ENCODE data around the gene SNRPB.
"Not testable (repeated sequence)": the region's sequence is repeated elsewhere in the genome, so short reads cannot be mapped to it uniquely, and the experiment has no call there.

Gene SNRPB

GRCh38 chr20:2506426-2506825 is 35.8 kb upstream of the SNRPB start:
- H3K4me3 ChIP-seq (ENCODE audit: low read length); H3K4me2 ChIP-seq (ENCODE audit: low read length); H3K9ac ChIP-seq (ENCODE audit: low read depth, low read length); H3K27me3 ChIP-seq (ENCODE audit: control insufficient read depth, insufficient read depth, low read length); H3K36me3 ChIP-seq (ENCODE audit: insufficient read depth, low read length); H3K9me3 ChIP-seq (replicated peaks; ENCODE audit: low read length): not testable (repeated sequence)
- peaks cover 10% of the 10 kb centered on the region for H3K4me1 ChIP-seq (ENCODE audit: control insufficient read depth, insufficient read depth, low read length)

GRCh38 chr20:2504803-2505202 is 34.2 kb upstream of the SNRPB start:
- H3K4me2 ChIP-seq (ENCODE audit: low read length); H3K36me3 ChIP-seq (ENCODE audit: insufficient read depth, low read length); H3K9me3 ChIP-seq (replicated peaks; ENCODE audit: low read length); H3K27me3 ChIP-seq (ENCODE audit: control insufficient read depth, insufficient read depth, low read length); H3K9ac ChIP-seq (ENCODE audit: low read depth, low read length); H3K4me3 ChIP-seq (ENCODE audit: low read length): not testable (repeated sequence)
- peaks cover 10% of the 10 kb centered on the region for H3K4me1 ChIP-seq (ENCODE audit: control insufficient read depth, insufficient read depth, low read length)

- H3K4me3 ChIP-seq (ENCODE audit: low read length); H3K4me2 ChIP-seq (ENCODE audit: low read length); H3K4me1 ChIP-seq (ENCODE audit: control insufficient read depth, insufficient read depth, low read length); H3K27me3 ChIP-seq (ENCODE audit: control insufficient read depth, insufficient read depth, low read length); H3K9ac ChIP-seq (ENCODE audit: low read depth, low read length); H3K9me3 ChIP-seq (replicated peaks; ENCODE audit: low read length): not testable (repeated sequence)
- peaks cover 18% of the 10 kb centered on the region for H3K36me3 ChIP-seq (ENCODE audit: insufficient read depth, low read length)
Measured at GRCh38 chr20:2502808-2503384, 32.3 kb upstream of the SNRPB start.

- Histone ChIP-seq H3K4me2 (ENCODE audit: low read length) (no peak overlapping the region), H3K27me3 (ENCODE audit: control insufficient read depth, insufficient read depth, low read length) (no peaks in the 10 kb centered on the region), H3K9ac (ENCODE audit: low read depth, low read length) (no peak overlapping the region), H3K36me3 (ENCODE audit: insufficient read depth, low read length) (peaks cover 70% of the 10 kb centered on the region), H3K9me3 (replicated peaks; ENCODE audit: low read length) (no peaks in the 10 kb centered on the region), H3K4me3 (ENCODE audit: low read length) (no peak overlapping the region), H3K4me1 (ENCODE audit: control insufficient read depth, insufficient read depth, low read length) (no peaks in the 10 kb centered on the region)
Measured at GRCh38 chr20:2485661-2486060, 15.1 kb upstream of the SNRPB start.

GRCh38 chr20:2485080-2485479 is 14.5 kb upstream of the SNRPB start:
- Histone ChIP-seq H3K36me3 (ENCODE audit: insufficient read depth, low read length) (peaks cover 72% of the 10 kb centered on the region), H3K4me1 (ENCODE audit: control insufficient read depth, insufficient read depth, low read length) (no peaks in the 10 kb centered on the region), H3K9me3 (replicated peaks; ENCODE audit: low read length) (no peaks in the 10 kb centered on the region), H3K4me3 (ENCODE audit: low read length) (no peak overlapping the region), H3K27me3 (ENCODE audit: control insufficient read depth, insufficient read depth, low read length) (no peaks in the 10 kb centered on the region), H3K4me2 (ENCODE audit: low read length) (no peak overlapping the region), H3K9ac (ENCODE audit: low read depth, low read length) (no peak overlapping the region)

- Histone ChIP-seq H3K9me3 (replicated peaks; ENCODE audit: low read length) (no peaks in the 10 kb centered on the region), H3K4me1 (ENCODE audit: control insufficient read depth, insufficient read depth, low read length) (no peaks in the 10 kb centered on the region), H3K36me3 (ENCODE audit: insufficient read depth, low read length) (peaks cover 62% of the 10 kb centered on the region), H3K4me3 (ENCODE audit: low read length) (no peak overlapping the region), H3K9ac (ENCODE audit: low read depth, low read length) (no peak overlapping the region), H3K27me3 (ENCODE audit: control insufficient read depth, insufficient read depth, low read length) (no peaks in the 10 kb centered on the region), H3K4me2 (ENCODE audit: low read length) (no peak overlapping the region)
Measured at GRCh38 chr20:2483504-2483903, 12.9 kb upstream of the SNRPB start.

GRCh38 chr20:2480381-2480780 is 9.8 kb upstream of the SNRPB start:
- Histone ChIP-seq H3K9me3 (replicated peaks; ENCODE audit: low read length) (no peaks in the 10 kb centered on the region), H3K27me3 (ENCODE audit: control insufficient read depth, insufficient read depth, low read length) (no peaks in the 10 kb centered on the region), H3K9ac (ENCODE audit: low read depth, low read length) (no peak overlapping the region), H3K4me2 (ENCODE audit: low read length) (no peak overlapping the region), H3K36me3 (ENCODE audit: insufficient read depth, low read length) (peaks cover 53% of the 10 kb centered on the region), H3K4me3 (ENCODE audit: low read length) (no peak overlapping the region), H3K4me1 (ENCODE audit: control insufficient read depth, insufficient read depth, low read length) (no peaks in the 10 kb centered on the region)

- no peak overlapping the region for H3K4me2 ChIP-seq (ENCODE audit: low read length)
- no peak overlapping the region for H3K4me3 ChIP-seq (ENCODE audit: low read length)
- H3K9me3 ChIP-seq (replicated peaks; ENCODE audit: low read length) = no peaks in the 10 kb centered on the region
- peaks cover 19% of the 10 kb centered on the region for H3K36me3 ChIP-seq (ENCODE audit: insufficient read depth, low read length)
- H3K27me3 ChIP-seq (ENCODE audit: control insufficient read depth, insufficient read depth, low read length) = no peaks in the 10 kb centered on the region
- no peak overlapping the region for H3K9ac ChIP-seq (ENCODE audit: low read depth, low read length)
- H3K4me1 ChIP-seq (ENCODE audit: control insufficient read depth, insufficient read depth, low read length) = peaks cover 9% of the 10 kb centered on the region
Measured at GRCh38 chr20:2476742-2477615, 6.4 kb upstream of the SNRPB start.

- Histone ChIP-seq H3K9me3 (replicated peaks; ENCODE audit: low read length) (no peaks in the 10 kb centered on the region), H3K9ac (ENCODE audit: low read depth, low read length) (no peak overlapping the region), H3K4me3 (ENCODE audit: low read length) (no peak overlapping the region)
Measured at GRCh38 chr20:2475850-2476741, 5.5 kb upstream of the SNRPB start.

GRCh38 chr20:2473516-2473915 is 2.9 kb upstream of the SNRPB start:
- H3K4me1 ChIP-seq (ENCODE audit: control insufficient read depth, insufficient read depth, low read length) = peaks cover 21% of the 10 kb centered on the region
- no peaks in the 10 kb centered on the region for H3K27me3 ChIP-seq (ENCODE audit: control insufficient read depth, insufficient read depth, low read length)
- H3K36me3 ChIP-seq (ENCODE audit: insufficient read depth, low read length) = peaks cover 13% of the 10 kb centered on the region
- no peak overlapping the region for H3K4me3 ChIP-seq (ENCODE audit: low read length)
- H3K9me3 ChIP-seq (replicated peaks; ENCODE audit: low read length) = no peaks in the 10 kb centered on the region
- H3K4me2 ChIP-seq (ENCODE audit: low read length) = no peak overlapping the region
- no peak overlapping the region for H3K9ac ChIP-seq (ENCODE audit: low read depth, low read length)

More at GRCh38 chr20:2475850-2476741, 5.5 kb upstream of the SNRPB start:
- H3K36me3 ChIP-seq (ENCODE audit: insufficient read depth, low read length) = peaks cover 17% of the 10 kb centered on the region
- no peaks in the 10 kb centered on the region for H3K27me3 ChIP-seq (ENCODE audit: control insufficient read depth, insufficient read depth, low read length)
- H3K4me2 ChIP-seq (ENCODE audit: low read length) = no peak overlapping the region
- peaks cover 12% of the 10 kb centered on the region for H3K4me1 ChIP-seq (ENCODE audit: control insufficient read depth, insufficient read depth, low read length)

GRCh38 chr20:2469991-2470422 is 582 bp downstream of the SNRPB start:
- H3K4me1 ChIP-seq (ENCODE audit: control insufficient read depth, insufficient read depth, low read length) = peaks cover 35% of the 10 kb centered on the region
- H3K4me2 ChIP-seq (ENCODE audit: low read length) = peak overlapping the region; percentile 87
- H3K9me3 ChIP-seq (replicated peaks; ENCODE audit: low read length) = no peaks in the 10 kb centered on the region
- H3K4me3 ChIP-seq (ENCODE audit: low read length) = peak overlapping the region; percentile 82
- peaks cover 39% of the 10 kb centered on the region for H3K36me3 ChIP-seq (ENCODE audit: insufficient read depth, low read length)
- H3K27me3 ChIP-seq (ENCODE audit: control insufficient read depth, insufficient read depth, low read length) = no peaks in the 10 kb centered on the region
- peak overlapping the region; percentile 99 for H3K9ac ChIP-seq (ENCODE audit: low read depth, low read length)

All from skeletal muscle satellite cell (primary cell).